K562 treated with DMSO at 1 percent for 4 hours (cell line): ENCODE data around the gene SP4. TPM values are rescaled to one million over a fixed set of nuclear protein-coding genes. Genes with fewer than 3 reads are reported as not detected.

Experiments used
- total RNA-seq: library from RNA; unstranded; fragments of 300-600 nt; gene quantifications from 2 replicates; pipeline ENCODE4 v1.2.3, GENCODE V29; 2022; ENCODE audit not compliant: insufficient read depth

SP4 gene
- total RNA-seq, result 2.5 and 3.2 TPM in 2 replicates

DNA sequence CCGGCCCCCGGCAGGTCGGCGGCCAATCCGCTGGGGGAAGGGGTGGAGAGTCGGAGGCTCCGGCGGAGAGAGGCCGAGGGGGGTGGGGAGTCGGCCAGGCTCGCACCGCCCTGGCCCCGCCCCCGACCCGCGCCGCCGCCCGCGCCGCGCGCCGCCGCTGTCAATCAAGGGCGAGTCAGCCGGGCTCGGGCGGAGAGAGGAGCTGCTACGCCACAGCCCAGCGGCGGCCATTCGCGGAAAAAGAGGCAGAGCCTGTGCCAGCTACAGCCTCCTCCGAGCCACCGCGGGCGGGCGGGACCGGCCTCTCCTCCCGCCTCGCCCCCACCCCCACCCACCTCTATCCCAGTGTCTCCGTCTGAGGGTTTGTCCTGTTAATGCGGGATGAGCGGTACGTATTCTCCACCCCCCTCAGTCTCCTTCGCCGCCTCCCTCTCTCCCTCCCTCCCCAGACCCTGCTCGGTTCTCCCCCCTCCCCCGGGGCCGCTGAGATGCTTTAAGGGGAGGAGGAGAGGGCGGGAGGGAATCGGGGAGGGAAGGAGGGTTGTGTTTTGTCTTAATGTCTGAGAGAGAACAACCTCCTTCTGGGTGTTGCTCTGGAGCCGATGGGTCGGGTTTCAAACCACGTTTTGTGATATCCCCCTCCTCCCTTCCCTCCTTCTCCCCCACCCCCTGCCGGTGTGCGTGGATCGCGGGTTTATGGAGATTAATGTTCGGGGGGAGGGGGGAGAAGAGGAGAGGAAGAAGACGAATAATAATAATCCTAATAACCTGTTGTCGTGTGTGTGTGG is at the start of gene SP4:
Gene SP4 (plus strand): TSS at position 213 of the 788 bp plus-strand sequence. CDS start 169 bp downstream, at position 382.

GRCh38 chr7:21542891-21543527 is 115.1 kb downstream of the SP4 start, which contains the start of gene DNAH11:
Gene DNAH11 (plus strand): TSS chr7:21543039. CDS start chr7:21543246, 207 bp downstream.

Other genes with a start within 250 kb of the SP4 start
- not detected in 2 replicates for gene DNAH11, start 115.0 kb downstream of the SP4 start, total RNA-seq